Gastroesophageal sphincter (tissue), 3 donors: ENCODE measurements around the gene PKDCC.

Experiments used
- POLR2AphosphoS5 ChIP-seq: sonication (generic); formaldehyde crosslinking; IDR thresholded peaks from one replicate; pipeline ENCODE4 v1.6.1; 2017; ENCODE audit warnings: antibody characterized with exemption
- TF ChIP-seq, protein P1 (sequence below), 4 experiments: fragments of 200-600 bp in 2 of 4; fragments of 450-650 bp in 2 of 4; sonication (generic) in 1 of 4; IDR thresholded peaks; one replicate each; pipeline ENCODE4 v1.5.1; 2017 to 2019; ENCODE audit warnings: antibody characterized with exemption in 4 of 4, mild to moderate bottlenecking in 2 of 4, moderate library complexity in 2 of 4

DNA sequence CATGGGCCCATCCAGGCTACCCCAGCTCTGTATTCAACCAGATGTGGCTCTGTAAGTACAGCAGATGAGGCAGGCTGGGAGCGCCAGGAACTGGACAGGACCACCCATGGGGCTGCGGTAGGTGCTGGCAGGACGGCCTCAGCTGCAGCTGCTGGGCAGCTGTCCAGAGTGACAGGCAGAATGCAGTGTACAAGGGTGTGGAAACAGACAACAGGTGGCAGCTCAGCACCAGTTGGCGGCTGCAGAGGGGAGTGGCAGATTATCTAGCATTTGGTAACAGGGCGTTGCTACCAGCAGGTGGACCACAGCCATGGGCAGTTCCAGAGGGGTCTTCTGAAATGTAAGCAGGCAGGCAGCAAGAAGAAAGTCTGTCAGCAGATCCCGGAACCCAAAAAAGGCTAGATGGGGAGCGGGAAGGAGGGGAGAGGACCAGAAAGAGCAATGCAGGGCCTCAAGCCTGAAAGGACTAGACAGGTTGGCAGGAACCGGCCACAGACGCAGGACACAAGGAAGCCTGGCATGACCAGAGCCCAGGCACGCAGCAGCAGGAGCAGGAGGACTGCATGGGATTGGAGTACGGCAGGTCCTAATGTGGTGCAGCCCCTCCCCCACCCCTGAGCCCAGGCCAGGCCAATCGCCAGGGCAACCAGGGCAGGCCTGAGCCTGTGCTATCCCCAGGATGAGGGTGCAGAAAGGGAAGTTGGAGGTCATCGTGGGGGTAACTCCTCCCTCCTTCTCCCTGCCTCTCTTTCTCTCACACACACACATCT, 24.7 kb downstream of the PKDCC start:
- TF ChIP-seq, protein P1, sequence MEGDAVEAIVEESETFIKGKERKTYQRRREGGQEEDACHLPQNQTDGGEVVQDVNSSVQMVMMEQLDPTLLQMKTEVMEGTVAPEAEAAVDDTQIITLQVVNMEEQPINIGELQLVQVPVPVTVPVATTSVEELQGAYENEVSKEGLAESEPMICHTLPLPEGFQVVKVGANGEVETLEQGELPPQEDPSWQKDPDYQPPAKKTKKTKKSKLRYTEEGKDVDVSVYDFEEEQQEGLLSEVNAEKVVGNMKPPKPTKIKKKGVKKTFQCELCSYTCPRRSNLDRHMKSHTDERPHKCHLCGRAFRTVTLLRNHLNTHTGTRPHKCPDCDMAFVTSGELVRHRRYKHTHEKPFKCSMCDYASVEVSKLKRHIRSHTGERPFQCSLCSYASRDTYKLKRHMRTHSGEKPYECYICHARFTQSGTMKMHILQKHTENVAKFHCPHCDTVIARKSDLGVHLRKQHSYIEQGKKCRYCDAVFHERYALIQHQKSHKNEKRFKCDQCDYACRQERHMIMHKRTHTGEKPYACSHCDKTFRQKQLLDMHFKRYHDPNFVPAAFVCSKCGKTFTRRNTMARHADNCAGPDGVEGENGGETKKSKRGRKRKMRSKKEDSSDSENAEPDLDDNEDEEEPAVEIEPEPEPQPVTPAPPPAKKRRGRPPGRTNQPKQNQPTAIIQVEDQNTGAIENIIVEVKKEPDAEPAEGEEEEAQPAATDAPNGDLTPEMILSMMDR (IDR thresholded peaks at IDR 0.05): no peak
- no peak for TF ChIP-seq POLR2AphosphoS5
